ENCODE data around the gene SKIC8. TPM values are rescaled to one million over a fixed set of nuclear protein-coding genes. Genes with fewer than 3 reads are reported as not detected.

The SKIC8 gene
- total RNA-seq, 1 donor from 2014 or later, result 84.5 TPM

- peak; percentile 57 to 88 for DNase-seq (ENCODE audit: low read depth in 2 of 2)
Observed at GRCh38 chr15:78322243-78322642, 22.8 kb upstream of the SKIC8 start.

- no peak for DNase-seq (ENCODE audit: low read depth in 2 of 2)
Observed at GRCh38 chr15:78321786-78322185, 22.4 kb upstream of the SKIC8 start.

- no peak for DNase-seq (ENCODE audit: low read depth in 2 of 2)
Observed at GRCh38 chr15:78321041-78321570, 21.7 kb upstream of the SKIC8 start.

GRCh38 chr15:78320183-78320582 is 20.8 kb upstream of the SKIC8 start:
- no peak for DNase-seq (ENCODE audit: low read depth in 2 of 2)

DNA sequence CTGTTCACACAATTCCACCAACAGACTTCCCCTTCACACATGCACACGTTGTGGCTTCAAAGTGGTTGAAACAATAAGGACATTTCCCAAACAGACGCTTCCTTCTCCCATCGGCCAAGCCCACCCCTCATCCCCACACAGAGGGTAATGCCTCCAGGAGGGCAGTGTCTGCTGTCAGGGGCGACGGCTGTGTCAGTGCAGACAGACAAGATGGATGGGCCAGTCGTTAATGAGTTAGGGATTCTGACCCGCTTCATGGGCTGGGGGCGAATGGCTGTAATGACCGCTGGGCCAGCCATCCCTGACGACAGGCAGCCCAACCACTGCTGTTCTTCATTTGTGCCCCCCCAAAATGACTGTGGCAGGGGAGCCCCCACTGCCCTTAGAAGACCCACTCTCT is 20.2 kb upstream of the SKIC8 start:
- no peak for DNase-seq (ENCODE audit: low read depth in 2 of 2)

- DNase-seq (ENCODE audit: low read depth in 2 of 2), result peak in 1 of 2 donors; percentile 7
Observed at GRCh38 chr15:78317145-78317836, 17.9 kb upstream of the SKIC8 start.

GRCh38 chr15:78316283-78317083 is 17.1 kb upstream of the SKIC8 start:
- DNase-seq (ENCODE audit: low read depth in 2 of 2), result no peak

DNA sequence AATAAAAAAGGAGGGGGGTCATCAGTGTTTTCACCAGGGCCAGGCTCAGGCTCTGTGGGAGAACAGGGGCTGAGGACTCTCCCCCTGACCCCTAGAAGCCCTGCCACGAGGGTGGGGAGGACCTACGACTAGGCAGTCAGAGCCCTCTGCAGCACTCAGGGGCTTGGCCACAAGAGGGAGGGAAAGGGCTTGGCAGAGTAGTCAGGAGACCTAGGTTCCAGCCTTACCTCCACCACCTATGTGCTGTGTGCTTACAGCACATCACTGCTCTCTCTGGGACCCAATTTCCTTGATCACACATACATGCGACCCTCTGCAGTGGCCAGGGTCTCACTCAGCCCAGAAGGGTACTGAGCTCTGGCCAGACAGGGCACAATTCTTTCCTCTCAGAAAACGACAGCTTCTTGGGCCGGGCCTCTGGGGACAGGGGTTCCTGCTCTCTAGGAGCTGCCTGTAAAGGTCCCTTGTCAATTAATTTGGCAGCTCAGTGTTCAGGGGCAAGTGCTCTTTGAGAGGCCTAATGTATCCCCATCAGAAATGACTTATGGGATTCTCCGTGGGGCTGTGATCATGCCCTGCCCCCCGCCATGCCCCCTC is 16.4 kb upstream of the SKIC8 start:
- peak in 1 of 2 donors; percentile 33 for DNase-seq (ENCODE audit: low read depth in 2 of 2)

DNA sequence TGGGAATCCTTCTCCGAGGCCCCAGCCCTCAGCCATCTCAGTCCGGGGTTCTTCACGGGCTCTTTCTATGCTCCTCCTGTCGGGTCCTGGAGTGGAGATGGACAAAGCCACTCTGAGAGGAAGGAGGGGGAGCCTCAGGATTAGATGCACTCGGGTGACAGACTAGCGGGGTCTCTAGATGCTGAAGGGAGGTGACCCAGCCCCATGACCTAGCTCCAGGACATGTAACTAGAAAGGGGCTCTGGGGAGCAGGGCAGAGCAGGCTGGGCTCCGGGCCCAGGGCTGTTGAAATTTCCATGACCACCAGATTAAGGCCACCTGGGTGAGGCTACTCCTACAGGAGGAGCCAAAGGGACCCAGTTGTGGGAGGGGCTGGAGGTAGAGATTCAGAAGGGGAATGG is 14.8 kb upstream of the SKIC8 start:
- no peak for DNase-seq (ENCODE audit: low read depth in 2 of 2)

DNA sequence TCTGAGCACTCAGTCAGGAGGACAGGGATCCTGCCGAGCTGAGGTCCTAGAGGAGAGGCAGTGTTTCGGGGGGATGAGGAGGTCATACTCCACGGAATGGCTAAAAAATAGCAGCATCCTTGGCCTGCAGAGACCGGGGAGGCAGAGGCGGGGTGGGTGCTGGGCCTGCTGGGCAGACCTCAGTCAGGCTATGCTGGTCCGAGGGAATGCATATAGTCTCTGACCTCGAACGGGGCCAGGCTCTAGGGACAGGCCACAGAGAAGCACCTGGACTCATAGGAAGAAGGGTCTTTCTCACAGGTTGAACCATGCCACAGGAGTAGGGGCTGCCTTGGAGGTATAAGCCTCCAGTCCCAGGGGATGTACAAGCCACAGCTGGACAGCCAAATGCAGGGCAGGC is 14.0 kb upstream of the SKIC8 start:
- DNase-seq (ENCODE audit: low read depth in 2 of 2), result no peak

DNA sequence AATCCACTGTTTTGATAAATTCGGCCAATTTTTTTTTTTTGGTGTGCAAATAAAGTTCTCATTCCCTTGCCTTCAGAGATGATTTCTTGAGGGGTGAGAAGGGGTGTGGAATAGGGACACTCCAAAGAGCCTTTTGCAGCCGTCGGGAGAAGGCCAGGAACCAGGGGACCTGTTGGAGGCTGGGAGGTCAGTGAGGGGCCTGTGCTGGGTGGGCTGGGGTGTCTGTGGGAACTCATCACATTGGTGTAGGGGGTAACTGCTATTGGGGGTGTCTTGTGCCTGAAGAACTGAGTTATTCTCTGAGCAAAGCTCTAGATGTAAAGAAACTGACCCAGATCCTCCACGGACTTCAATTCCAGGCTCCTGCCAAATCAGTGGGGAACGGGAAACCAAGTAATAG is 13.5 kb upstream of the SKIC8 start:
- DNase-seq (ENCODE audit: low read depth in 2 of 2), result no peak

DNA sequence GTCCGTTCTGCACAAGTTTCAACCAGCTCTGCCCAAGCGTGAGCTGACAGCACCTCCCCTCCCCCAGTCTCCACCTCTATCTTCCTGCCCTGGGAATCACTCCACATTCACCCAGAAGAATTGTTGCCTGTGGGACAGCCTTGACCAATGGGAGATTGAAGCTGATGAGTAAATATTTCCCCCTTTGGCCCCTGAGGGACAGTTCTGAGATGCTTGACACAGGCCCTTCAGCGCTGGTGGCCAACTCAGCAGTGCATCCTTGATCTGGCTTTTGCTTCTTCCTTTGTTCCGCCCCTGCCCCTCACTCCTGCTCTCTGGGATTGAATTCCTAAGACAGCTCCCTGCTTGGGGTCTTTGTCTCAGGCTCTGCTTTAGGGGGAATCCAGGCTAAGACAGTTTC is 13.1 kb upstream of the SKIC8 start:
- no peak for DNase-seq (ENCODE audit: low read depth in 2 of 2)

- DNase-seq (ENCODE audit: low read depth in 2 of 2), result no peak
Observed at GRCh38 chr15:78311292-78311691, 11.9 kb upstream of the SKIC8 start.

DNA sequence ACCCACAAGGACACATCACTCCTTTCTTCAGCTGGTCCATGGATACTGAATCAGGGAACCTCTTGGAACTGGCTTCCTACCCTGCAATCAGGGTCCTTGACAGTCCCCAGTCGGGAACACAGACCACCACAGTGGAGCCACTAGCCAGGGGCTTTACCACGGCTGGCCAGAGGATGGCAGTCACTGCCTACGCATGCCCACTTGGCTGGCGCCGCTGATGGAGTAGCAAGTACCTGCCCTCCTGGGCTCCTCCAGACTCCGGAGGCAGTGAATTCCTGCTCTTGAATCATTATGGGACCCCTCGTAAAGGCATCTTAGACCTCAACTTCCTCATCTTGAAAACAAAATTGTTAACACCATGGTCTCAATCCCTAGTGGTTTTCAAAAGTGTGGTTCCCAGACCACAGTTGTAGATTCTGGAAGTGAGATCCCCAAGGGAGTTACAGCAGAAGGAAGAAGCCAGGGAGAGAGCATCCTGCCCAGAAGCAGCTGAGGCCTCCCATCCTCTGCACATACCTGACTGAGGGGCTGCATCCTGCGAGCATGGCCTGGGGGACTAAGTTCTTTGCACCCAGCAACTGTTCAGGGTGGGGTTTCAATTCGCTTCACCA is 9.1 kb upstream of the SKIC8 start:
- DNase-seq (ENCODE audit: low read depth in 2 of 2), result peak; percentile 44 to 73

DNA sequence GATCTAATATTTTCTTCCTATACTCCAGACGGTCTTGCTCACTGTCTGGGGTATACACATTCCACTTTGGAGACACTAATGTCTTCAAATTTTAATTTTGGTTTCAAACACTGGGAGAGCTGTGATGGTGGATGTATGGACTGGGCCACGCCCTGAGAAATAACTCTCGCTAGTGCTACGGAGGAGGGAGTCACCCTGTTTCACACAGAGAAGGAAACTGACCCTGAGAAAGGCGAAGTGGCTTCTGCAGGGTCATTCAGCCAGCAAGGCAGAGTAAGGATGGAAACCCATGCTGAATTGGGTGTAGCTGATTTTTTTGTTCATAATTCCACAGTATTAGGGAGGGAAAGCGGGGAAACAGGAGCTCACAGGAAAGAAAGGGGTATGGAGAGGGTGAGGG is 8.6 kb upstream of the SKIC8 start:
- no peak for DNase-seq (ENCODE audit: low read depth in 2 of 2)

DNA sequence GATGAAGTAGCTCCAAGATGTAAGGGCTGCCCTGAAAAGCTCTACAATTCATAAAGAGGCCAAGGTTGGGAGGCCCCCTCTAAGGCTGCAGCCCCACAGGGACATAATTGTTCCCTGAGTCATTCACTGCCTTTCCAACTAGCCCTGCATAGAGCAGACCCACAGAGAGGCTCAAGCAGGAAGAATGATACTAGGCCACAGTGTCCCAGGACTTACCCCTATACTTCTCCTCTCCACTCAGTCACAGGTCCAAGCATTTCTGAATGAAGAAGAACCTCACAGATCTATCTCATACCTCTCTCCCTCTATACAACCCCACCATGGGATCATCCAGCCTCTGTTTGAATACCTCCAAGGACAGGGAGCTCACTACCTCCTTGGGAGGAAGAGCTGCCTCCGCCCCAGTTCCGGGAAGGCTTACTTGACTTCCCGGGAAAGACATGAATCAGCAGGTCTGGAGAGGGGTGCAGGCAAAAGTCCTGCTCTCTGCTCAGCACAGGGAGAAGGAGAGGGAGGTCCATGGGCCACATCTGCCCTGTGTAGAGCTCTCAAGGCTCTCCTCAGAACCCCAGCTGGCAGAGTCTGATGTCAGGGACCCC is 6.9 kb upstream of the SKIC8 start:
- no peak for DNase-seq (ENCODE audit: low read depth in 2 of 2)

DNA sequence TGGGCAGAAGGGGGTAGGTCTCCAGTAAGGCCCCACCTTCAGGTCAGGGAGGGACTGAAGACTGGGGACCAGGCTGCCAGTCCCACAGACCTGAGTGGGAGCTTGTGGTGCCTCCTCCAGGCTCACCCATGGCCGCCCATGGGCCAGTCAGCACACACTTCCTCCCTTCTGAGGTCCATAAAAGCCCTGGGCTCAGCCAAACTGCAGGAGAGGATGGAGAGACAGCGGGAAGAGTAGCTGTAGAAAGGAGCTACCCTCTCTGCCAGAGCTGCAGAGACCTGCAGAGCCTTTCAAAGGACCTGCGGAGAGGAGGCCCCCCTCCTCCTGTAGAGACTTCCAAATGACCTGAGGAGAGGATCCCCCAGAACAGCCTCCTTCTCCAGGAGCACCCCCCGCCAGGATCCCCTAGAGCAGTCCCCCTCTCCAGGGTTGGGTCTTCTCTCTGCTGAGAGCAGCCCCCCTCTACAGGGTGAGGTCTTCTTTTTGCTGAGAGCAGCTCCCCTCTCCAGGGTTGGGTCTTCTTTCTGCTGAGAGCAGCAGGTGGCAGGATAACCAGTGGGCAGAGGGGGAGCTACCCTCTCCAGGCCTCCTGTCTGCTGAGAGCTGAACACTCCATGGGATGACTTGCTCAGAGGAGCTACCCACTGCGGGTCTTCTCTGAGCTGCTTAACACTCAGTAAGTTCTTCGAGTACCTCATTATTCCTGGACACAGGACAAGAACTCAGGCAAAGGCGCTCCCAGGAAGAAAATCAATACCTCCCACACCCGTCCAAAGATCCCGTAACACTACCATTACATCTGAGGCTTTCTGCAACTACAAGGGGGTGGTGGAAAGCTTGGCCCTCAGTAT is 5.0 kb upstream of the SKIC8 start:
- no peak for DNase-seq (ENCODE audit: low read depth in 2 of 2)

- no peak for DNase-seq (ENCODE audit: low read depth in 2 of 2)
Observed at GRCh38 chr15:78302579-78303312, 3.3 kb upstream of the SKIC8 start.

- DNase-seq (ENCODE audit: low read depth in 2 of 2), result no peak
Observed at GRCh38 chr15:78301828-78302227, 2.4 kb upstream of the SKIC8 start.

GRCh38 chr15:78301326-78301725 is 1.9 kb upstream of the SKIC8 start:
- DNase-seq (ENCODE audit: low read depth in 2 of 2), result no peak
